Measurements from ENCODE around the gene ZNF497. TPM values are rescaled to one million over a fixed set of nuclear protein-coding genes. Genes with fewer than 3 reads are reported as not detected.

The ZNF497 gene
- total and polyA plus RNA-seq, 10 of the 15 experiments (the other 5 are each of a cell fraction or from before 2014, with no cell fraction given) = 0.09 to 0.82 (median 0.28) TPM

DNA sequence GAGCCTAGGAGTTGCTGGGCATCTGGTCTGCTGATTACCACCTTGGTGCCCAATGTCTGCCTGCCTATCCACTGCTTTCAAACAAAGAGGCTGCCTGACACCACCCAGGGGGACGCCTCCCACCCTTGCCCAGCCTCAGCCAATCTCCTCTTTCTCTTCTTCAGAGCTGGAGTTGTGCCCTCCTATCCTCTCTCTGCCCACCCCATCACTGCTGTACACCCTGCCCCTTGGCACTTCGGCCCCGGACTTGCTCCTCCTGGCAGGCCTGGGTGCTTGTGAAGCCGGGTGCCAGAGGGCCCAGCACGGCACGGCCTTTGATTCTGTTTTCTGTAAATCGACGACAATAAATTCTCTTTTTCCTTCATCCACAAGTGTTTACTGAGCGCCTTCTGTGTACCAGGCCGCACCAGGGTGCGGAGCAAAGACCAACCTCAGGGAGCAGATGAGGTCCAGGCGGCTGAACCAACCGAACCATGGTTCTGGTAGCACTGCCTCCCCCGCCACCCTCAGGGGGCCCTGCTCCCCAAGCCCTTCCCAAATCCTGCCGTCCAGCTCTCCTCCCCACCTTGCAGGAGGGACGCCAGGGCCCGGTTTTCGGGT, 37.9 kb upstream of the ZNF497 start:
- intact Hi-C loops (cut with micrococcal nuclease; ENCODE audit: unreplicated experiment) = no loop called here
- TF ChIP-seq NR2C2 (IDR thresholded peaks at IDR 0.05; ENCODE audit: borderline replicate concordance, control insufficient read depth, insufficient read length, low read depth) (no peak), TCF7 (IDR thresholded peaks at IDR 0.05; ENCODE audit: borderline replicate concordance) (no peak), ZNF24 (IDR thresholded peaks at IDR 0.05) (no peak), POLR2A (IDR thresholded peaks at IDR 0.05; ENCODE audit: low read depth, low read length) (no peak), RELA (IDR thresholded peaks at IDR 0.05; ENCODE audit: borderline replicate concordance, partially characterized antibody) (no peak), BMI1 (IDR thresholded peaks at IDR 0.05; ENCODE audit: borderline replicate concordance) (no peak), IKZF2 (IDR thresholded peaks at IDR 0.05) (no peak), RAD21 (IDR thresholded peaks at IDR 0.05; ENCODE audit: insufficient read depth, low read depth, low read length) (no peak), EED (IDR thresholded peaks at IDR 0.05; ENCODE audit: low read depth) (no peak)
- TF ChIP-seq, protein P1, sequence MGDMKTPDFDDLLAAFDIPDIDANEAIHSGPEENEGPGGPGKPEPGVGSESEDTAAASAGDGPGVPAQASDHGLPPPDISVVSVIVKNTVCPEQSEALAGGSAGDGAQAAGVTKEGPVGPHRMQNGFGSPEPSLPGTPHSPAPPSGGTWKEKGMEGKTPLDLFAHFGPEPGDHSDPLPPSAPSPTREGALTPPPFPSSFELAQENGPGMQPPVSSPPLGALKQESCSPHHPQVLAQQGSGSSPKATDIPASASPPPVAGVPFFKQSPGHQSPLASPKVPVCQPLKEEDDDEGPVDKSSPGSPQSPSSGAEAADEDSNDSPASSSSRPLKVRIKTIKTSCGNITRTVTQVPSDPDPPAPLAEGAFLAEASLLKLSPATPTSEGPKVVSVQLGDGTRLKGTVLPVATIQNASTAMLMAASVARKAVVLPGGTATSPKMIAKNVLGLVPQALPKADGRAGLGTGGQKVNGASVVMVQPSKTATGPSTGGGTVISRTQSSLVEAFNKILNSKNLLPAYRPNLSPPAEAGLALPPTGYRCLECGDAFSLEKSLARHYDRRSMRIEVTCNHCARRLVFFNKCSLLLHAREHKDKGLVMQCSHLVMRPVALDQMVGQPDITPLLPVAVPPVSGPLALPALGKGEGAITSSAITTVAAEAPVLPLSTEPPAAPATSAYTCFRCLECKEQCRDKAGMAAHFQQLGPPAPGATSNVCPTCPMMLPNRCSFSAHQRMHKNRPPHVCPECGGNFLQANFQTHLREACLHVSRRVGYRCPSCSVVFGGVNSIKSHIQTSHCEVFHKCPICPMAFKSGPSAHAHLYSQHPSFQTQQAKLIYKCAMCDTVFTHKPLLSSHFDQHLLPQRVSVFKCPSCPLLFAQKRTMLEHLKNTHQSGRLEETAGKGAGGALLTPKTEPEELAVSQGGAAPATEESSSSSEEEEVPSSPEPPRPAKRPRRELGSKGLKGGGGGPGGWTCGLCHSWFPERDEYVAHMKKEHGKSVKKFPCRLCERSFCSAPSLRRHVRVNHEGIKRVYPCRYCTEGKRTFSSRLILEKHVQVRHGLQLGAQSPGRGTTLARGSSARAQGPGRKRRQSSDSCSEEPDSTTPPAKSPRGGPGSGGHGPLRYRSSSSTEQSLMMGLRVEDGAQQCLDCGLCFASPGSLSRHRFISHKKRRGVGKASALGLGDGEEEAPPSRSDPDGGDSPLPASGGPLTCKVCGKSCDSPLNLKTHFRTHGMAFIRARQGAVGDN (IDR thresholded peaks at IDR 0.05) = no peak
- TF ChIP-seq, protein P2, sequence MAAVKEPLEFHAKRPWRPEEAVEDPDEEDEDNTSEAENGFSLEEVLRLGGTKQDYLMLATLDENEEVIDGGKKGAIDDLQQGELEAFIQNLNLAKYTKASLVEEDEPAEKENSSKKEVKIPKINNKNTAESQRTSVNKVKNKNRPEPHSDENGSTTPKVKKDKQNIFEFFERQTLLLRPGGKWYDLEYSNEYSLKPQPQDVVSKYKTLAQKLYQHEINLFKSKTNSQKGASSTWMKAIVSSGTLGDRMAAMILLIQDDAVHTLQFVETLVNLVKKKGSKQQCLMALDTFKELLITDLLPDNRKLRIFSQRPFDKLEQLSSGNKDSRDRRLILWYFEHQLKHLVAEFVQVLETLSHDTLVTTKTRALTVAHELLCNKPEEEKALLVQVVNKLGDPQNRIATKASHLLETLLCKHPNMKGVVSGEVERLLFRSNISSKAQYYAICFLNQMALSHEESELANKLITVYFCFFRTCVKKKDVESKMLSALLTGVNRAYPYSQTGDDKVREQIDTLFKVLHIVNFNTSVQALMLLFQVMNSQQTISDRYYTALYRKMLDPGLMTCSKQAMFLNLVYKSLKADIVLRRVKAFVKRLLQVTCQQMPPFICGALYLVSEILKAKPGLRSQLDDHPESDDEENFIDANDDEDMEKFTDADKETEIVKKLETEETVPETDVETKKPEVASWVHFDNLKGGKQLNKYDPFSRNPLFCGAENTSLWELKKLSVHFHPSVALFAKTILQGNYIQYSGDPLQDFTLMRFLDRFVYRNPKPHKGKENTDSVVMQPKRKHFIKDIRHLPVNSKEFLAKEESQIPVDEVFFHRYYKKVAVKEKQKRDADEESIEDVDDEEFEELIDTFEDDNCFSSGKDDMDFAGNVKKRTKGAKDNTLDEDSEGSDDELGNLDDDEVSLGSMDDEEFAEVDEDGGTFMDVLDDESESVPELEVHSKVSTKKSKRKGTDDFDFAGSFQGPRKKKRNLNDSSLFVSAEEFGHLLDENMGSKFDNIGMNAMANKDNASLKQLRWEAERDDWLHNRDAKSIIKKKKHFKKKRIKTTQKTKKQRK (IDR thresholded peaks at IDR 0.05; ENCODE audit: low read depth, low read length) = no peak
- TF ChIP-seq, protein P3, sequence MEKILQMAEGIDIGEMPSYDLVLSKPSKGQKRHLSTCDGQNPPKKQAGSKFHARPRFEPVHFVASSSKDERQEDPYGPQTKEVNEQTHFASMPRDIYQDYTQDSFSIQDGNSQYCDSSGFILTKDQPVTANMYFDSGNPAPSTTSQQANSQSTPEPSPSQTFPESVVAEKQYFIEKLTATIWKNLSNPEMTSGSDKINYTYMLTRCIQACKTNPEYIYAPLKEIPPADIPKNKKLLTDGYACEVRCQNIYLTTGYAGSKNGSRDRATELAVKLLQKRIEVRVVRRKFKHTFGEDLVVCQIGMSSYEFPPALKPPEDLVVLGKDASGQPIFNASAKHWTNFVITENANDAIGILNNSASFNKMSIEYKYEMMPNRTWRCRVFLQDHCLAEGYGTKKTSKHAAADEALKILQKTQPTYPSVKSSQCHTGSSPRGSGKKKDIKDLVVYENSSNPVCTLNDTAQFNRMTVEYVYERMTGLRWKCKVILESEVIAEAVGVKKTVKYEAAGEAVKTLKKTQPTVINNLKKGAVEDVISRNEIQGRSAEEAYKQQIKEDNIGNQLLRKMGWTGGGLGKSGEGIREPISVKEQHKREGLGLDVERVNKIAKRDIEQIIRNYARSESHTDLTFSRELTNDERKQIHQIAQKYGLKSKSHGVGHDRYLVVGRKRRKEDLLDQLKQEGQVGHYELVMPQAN (conservative IDR thresholded peaks at IDR 0.05) = no peak

More for the DNA sequence above, 37.9 kb upstream of the ZNF497 start:
- no peak overlapping the region for H3K27ac ChIP-seq (ENCODE audit: control insufficient read depth, insufficient read depth)
- in situ Hi-C loops (cut with MboI) = no loop called here
- no peaks in the 10 kb centered on the region for H3K27me3 ChIP-seq (replicated peaks in 1 of 2; ENCODE audit: control insufficient read depth in 2 of 2, insufficient read depth in 2 of 2, low read length in 1 of 2)
- H3K4me1 ChIP-seq (ENCODE audit: control insufficient read depth, insufficient read depth, low read length) = peaks cover 10% of the 10 kb centered on the region
- H3K4me3 ChIP-seq = peak overlapping the region; percentile 75
- RAD21 ChIA-PET (ENCODE audit: unreplicated experiment) = no interaction called here
- POLR2A ChIA-PET = interaction anchor here (1.6 kb wide), 1 partner anchor 9 kb away, joined by 5 read pairs; the partner anchor contains the start of gene ZNF584
- H4K20me1 ChIP-seq (ENCODE audit: control insufficient read depth, insufficient read depth) = no peaks in the 10 kb centered on the region
- CTCF ChIA-PET = no interaction called here
- H3K9ac ChIP-seq (ENCODE audit: control insufficient read depth, insufficient read depth, low read length) = no peak overlapping the region
- SMC1A ChIA-PET (ENCODE audit: uncharacterized antibody, unreplicated experiment) = no interaction called here
- DNase-seq (ENCODE audit: low read depth, low spot score) (no peak), FAIRE-seq (no peak), ATAC-seq (no peak)
- 68% methylated on average over 12 of the region's 18 CpGs for WGBS (ENCODE audit: insufficient coverage, insufficient replicate concordance, low lambda C conversion rate, missing lambda C conversion rate)
- peaks cover 0 to 2% of the 10 kb centered on the region in 2 experiments; a peak in 3 of 4 replicates for H3K36me3 ChIP-seq (ENCODE audit: control insufficient read depth in 2 of 2, insufficient read depth in 2 of 2, low read length in 1 of 2)
- H3K79me2 ChIP-seq (ENCODE audit: control insufficient read depth, insufficient read depth, low read length) = no peaks in the 10 kb centered on the region
- no TSS peak for BruUV-seq (replicated peaks)
- peak overlapping the region; percentile 71 for H2AFZ ChIP-seq (ENCODE audit: control insufficient read depth, low read depth, low read length)
- H3K9me3 ChIP-seq (replicated peaks; ENCODE audit: control insufficient read depth, insufficient read depth, low read length) = no peaks in the 10 kb centered on the region
- H3K4me2 ChIP-seq (ENCODE audit: control insufficient read depth, insufficient read depth) = peak overlapping the region; percentile 95

Data from GM12878 (cell line).